ENCODE results near the gene EXOC3L2. TPM values are rescaled to one million over a fixed set of nuclear protein-coding genes. Genes with fewer than 3 reads are reported as not detected.

The EXOC3L2 gene
- total and polyA plus RNA-seq, 5 donors from 2014 or later, result not detected

GRCh38 chr19:45175515-45176345, 69.5 kb downstream of the EXOC3L2 start:
- Histone ChIP-seq H3K27ac (ENCODE audit: insufficient read depth, low read length, poor library complexity, severe bottlenecking) (no peak overlapping the region), H3K4me1 (ENCODE audit: control insufficient read depth, insufficient read depth, low read length, poor library complexity, severe bottlenecking) (peaks cover 56% of the 10 kb centered on the region), H3K27me3 (ENCODE audit: control insufficient read depth, insufficient read depth, low read length) (no peaks in the 10 kb centered on the region), H3K9me3 (ENCODE audit: control insufficient read depth in 2 of 2, low read length in 2 of 2) (no peaks in the 10 kb centered on the region), H3K36me3 (ENCODE audit: control insufficient read depth, insufficient read depth, low read length) (no peaks in the 10 kb centered on the region), H3K4me3 (ENCODE audit: low read depth, low read length) (no peak overlapping the region)
- Mint-ChIP-seq H3K27ac (peak overlapping the region; percentile 28 to 67 (median 65)), H3K27me3 (no peaks in the 10 kb centered on the region), H3K36me3 (no peaks in the 10 kb centered on the region), H3K4me3 (peak overlapping the region; percentile 67 to 89 (median 76)), H3K4me1 (peaks cover 5 to 66% (median 25%) of the 10 kb centered on the region in 4 donors), H3K9me3 (no peaks in the 10 kb centered on the region)
- DNase-seq (no peak), ATAC-seq (ENCODE audit: low read depth in 2 of 2) (no peak)

- H3K27me3 Mint-ChIP-seq, result no peaks in the 10 kb centered on the region
- peak overlapping the region in 1 of 4 donors; percentile 18 for H3K4me3 Mint-ChIP-seq
- Histone ChIP-seq H3K36me3 (ENCODE audit: control insufficient read depth, insufficient read depth, low read length) (no peaks in the 10 kb centered on the region), H3K27ac (ENCODE audit: insufficient read depth, low read length, poor library complexity, severe bottlenecking) (no peak overlapping the region), H3K27me3 (ENCODE audit: control insufficient read depth, insufficient read depth, low read length) (no peaks in the 10 kb centered on the region), H3K9me3 (ENCODE audit: control insufficient read depth in 2 of 2, low read length in 2 of 2) (no peaks in the 10 kb centered on the region), H3K4me1 (ENCODE audit: control insufficient read depth, insufficient read depth, low read length, poor library complexity, severe bottlenecking) (peaks cover 48% of the 10 kb centered on the region), H3K4me3 (ENCODE audit: low read depth, low read length) (no peak overlapping the region)
- H3K9me3 Mint-ChIP-seq, result no peaks in the 10 kb centered on the region
- peaks cover 5 to 69% (median 25%) of the 10 kb centered on the region in 4 donors for H3K4me1 Mint-ChIP-seq
- H3K27ac Mint-ChIP-seq, result no peak overlapping the region
- ATAC-seq (ENCODE audit: low read depth in 2 of 2), result no peak
- DNase-seq, result no peak
- H3K36me3 Mint-ChIP-seq, result no peaks in the 10 kb centered on the region
These were observed 71.4 kb downstream of the EXOC3L2 start for GRCh38 chr19:45173816-45174215.

- Mint-ChIP-seq H3K27ac (peak overlapping the region; percentile 86 to 98 (median 87)), H3K36me3 (no peaks in the 10 kb centered on the region), H3K4me3 (peak overlapping the region in 3 of 4 donors; percentile 62 to 76 (median 70)), H3K27me3 (no peaks in the 10 kb centered on the region), H3K9me3 (no peaks in the 10 kb centered on the region), H3K4me1 (peaks cover 5 to 62% (median 21%) of the 10 kb centered on the region in 4 donors)
- Histone ChIP-seq H3K27me3 (ENCODE audit: control insufficient read depth, insufficient read depth, low read length) (no peaks in the 10 kb centered on the region), H3K27ac (ENCODE audit: insufficient read depth, low read length, poor library complexity, severe bottlenecking) (peak overlapping the region; percentile 61), H3K4me3 (ENCODE audit: low read depth, low read length) (no peak overlapping the region), H3K36me3 (ENCODE audit: control insufficient read depth, insufficient read depth, low read length) (no peaks in the 10 kb centered on the region), H3K9me3 (ENCODE audit: control insufficient read depth in 2 of 2, low read length in 2 of 2) (no peaks in the 10 kb centered on the region), H3K4me1 (ENCODE audit: control insufficient read depth, insufficient read depth, low read length, poor library complexity, severe bottlenecking) (peaks cover 46% of the 10 kb centered on the region)
- no peak for DNase-seq
- no peak for ATAC-seq (ENCODE audit: low read depth in 2 of 2)
These were observed 72.5 kb downstream of the EXOC3L2 start for GRCh38 chr19:45172611-45173208.

GRCh38 chr19:45172173-45172572, 73.0 kb downstream of the EXOC3L2 start:
- Histone ChIP-seq H3K4me3 (ENCODE audit: low read depth, low read length) (no peak overlapping the region), H3K27ac (ENCODE audit: insufficient read depth, low read length, poor library complexity, severe bottlenecking) (peak overlapping the region; percentile 61), H3K4me1 (ENCODE audit: control insufficient read depth, insufficient read depth, low read length, poor library complexity, severe bottlenecking) (peaks cover 41% of the 10 kb centered on the region), H3K27me3 (ENCODE audit: control insufficient read depth, insufficient read depth, low read length) (no peaks in the 10 kb centered on the region), H3K9me3 (ENCODE audit: control insufficient read depth in 2 of 2, low read length in 2 of 2) (no peaks in the 10 kb centered on the region), H3K36me3 (ENCODE audit: control insufficient read depth, insufficient read depth, low read length) (no peaks in the 10 kb centered on the region)
- ATAC-seq (ENCODE audit: low read depth in 2 of 2), result peak; percentile 61 to 64
- peak in 2 of 3 donors; percentile 19 to 83 for DNase-seq
- H3K27me3 Mint-ChIP-seq, result no peaks in the 10 kb centered on the region
- H3K27ac Mint-ChIP-seq, result peak overlapping the region; percentile 86 to 98 (median 87)
- H3K4me3 Mint-ChIP-seq, result peak overlapping the region; percentile 62 to 76 (median 72)
- H3K9me3 Mint-ChIP-seq, result no peaks in the 10 kb centered on the region
- H3K4me1 Mint-ChIP-seq, result peaks cover 5 to 57% (median 17%) of the 10 kb centered on the region in 4 donors
- no peaks in the 10 kb centered on the region for H3K36me3 Mint-ChIP-seq

GRCh38 chr19:45171211-45171623, 74.0 kb downstream of the EXOC3L2 start:
- Mint-ChIP-seq H3K27me3 (no peaks in the 10 kb centered on the region), H3K27ac (peak overlapping the region; percentile 86 to 98 (median 90)), H3K36me3 (no peaks in the 10 kb centered on the region), H3K4me1 (peaks cover 5 to 58% (median 17%) of the 10 kb centered on the region in 4 donors), H3K4me3 (peak overlapping the region; percentile 76 to 91 (median 80)), H3K9me3 (no peaks in the 10 kb centered on the region)
- Histone ChIP-seq H3K27ac (ENCODE audit: insufficient read depth, low read length, poor library complexity, severe bottlenecking) (peak overlapping the region; percentile 61), H3K4me3 (ENCODE audit: low read depth, low read length) (peak overlapping the region; percentile 77), H3K36me3 (ENCODE audit: control insufficient read depth, insufficient read depth, low read length) (no peaks in the 10 kb centered on the region), H3K4me1 (ENCODE audit: control insufficient read depth, insufficient read depth, low read length, poor library complexity, severe bottlenecking) (peaks cover 37% of the 10 kb centered on the region), H3K27me3 (ENCODE audit: control insufficient read depth, insufficient read depth, low read length) (no peaks in the 10 kb centered on the region), H3K9me3 (ENCODE audit: control insufficient read depth in 2 of 2, low read length in 2 of 2) (no peaks in the 10 kb centered on the region)
- ATAC-seq (ENCODE audit: low read depth in 2 of 2), result peak; percentile 82 to 86
- DNase-seq, result peak in 2 of 3 donors; percentile 28 to 88

GRCh38 chr19:45170146-45171106, 74.8 kb downstream of the EXOC3L2 start:
- Mint-ChIP-seq H3K27me3 (no peaks in the 10 kb centered on the region), H3K4me3 (peak overlapping the region; percentile 76 to 91 (median 80)), H3K9me3 (no peaks in the 10 kb centered on the region), H3K36me3 (no peaks in the 10 kb centered on the region), H3K27ac (peak overlapping the region; percentile 76 to 90 (median 86)), H3K4me1 (peaks cover 5 to 58% (median 16%) of the 10 kb centered on the region in 4 donors)
- ATAC-seq (ENCODE audit: low read depth in 2 of 2) (no peak), DNase-seq (no peak)
- no peaks in the 10 kb centered on the region for H3K27me3 ChIP-seq (ENCODE audit: control insufficient read depth, insufficient read depth, low read length)
- H3K27ac ChIP-seq (ENCODE audit: insufficient read depth, low read length, poor library complexity, severe bottlenecking), result no peak overlapping the region
- no peak overlapping the region for H3K4me3 ChIP-seq (ENCODE audit: low read depth, low read length)
- H3K36me3 ChIP-seq (ENCODE audit: control insufficient read depth, insufficient read depth, low read length), result no peaks in the 10 kb centered on the region
- no peaks in the 10 kb centered on the region for H3K9me3 ChIP-seq (ENCODE audit: control insufficient read depth in 2 of 2, low read length in 2 of 2)
- peaks cover 37% of the 10 kb centered on the region for H3K4me1 ChIP-seq (ENCODE audit: control insufficient read depth, insufficient read depth, low read length, poor library complexity, severe bottlenecking)

- no peak for DNase-seq
- Mint-ChIP-seq H3K27ac (peak overlapping the region in 2 of 3 donors; percentile 76 to 80), H3K4me1 (peaks cover 5 to 60% (median 16%) of the 10 kb centered on the region in 4 donors)
These were observed 75.6 kb downstream of the EXOC3L2 start for GRCh38 chr19:45169602-45170001.

More at GRCh38 chr19:45169602-45170001, 75.6 kb downstream of the EXOC3L2 start:
- Histone ChIP-seq H3K4me1 (ENCODE audit: control insufficient read depth, insufficient read depth, low read length, poor library complexity, severe bottlenecking) (peaks cover 44% of the 10 kb centered on the region), H3K27me3 (ENCODE audit: control insufficient read depth, insufficient read depth, low read length) (no peaks in the 10 kb centered on the region), H3K4me3 (ENCODE audit: low read depth, low read length) (no peak overlapping the region), H3K27ac (ENCODE audit: insufficient read depth, low read length, poor library complexity, severe bottlenecking) (no peak overlapping the region), H3K9me3 (ENCODE audit: control insufficient read depth in 2 of 2, low read length in 2 of 2) (no peaks in the 10 kb centered on the region), H3K36me3 (ENCODE audit: control insufficient read depth, insufficient read depth, low read length) (no peaks in the 10 kb centered on the region)
- H3K36me3 Mint-ChIP-seq, result no peaks in the 10 kb centered on the region
- H3K27me3 Mint-ChIP-seq, result no peaks in the 10 kb centered on the region
- peak overlapping the region in 2 of 4 donors; percentile 63 to 78 for H3K4me3 Mint-ChIP-seq
- ATAC-seq (ENCODE audit: low read depth in 2 of 2), result no peak
- H3K9me3 Mint-ChIP-seq, result no peaks in the 10 kb centered on the region

Data from CD4-positive, CD25-positive, alpha-beta regulatory T cell (primary cell).